ENCODE data around the gene MAPK12.
A peak's percentile ranks its signal among the peaks of the same experiment; 100 is the strongest.

The MAPK12 gene

DNA sequence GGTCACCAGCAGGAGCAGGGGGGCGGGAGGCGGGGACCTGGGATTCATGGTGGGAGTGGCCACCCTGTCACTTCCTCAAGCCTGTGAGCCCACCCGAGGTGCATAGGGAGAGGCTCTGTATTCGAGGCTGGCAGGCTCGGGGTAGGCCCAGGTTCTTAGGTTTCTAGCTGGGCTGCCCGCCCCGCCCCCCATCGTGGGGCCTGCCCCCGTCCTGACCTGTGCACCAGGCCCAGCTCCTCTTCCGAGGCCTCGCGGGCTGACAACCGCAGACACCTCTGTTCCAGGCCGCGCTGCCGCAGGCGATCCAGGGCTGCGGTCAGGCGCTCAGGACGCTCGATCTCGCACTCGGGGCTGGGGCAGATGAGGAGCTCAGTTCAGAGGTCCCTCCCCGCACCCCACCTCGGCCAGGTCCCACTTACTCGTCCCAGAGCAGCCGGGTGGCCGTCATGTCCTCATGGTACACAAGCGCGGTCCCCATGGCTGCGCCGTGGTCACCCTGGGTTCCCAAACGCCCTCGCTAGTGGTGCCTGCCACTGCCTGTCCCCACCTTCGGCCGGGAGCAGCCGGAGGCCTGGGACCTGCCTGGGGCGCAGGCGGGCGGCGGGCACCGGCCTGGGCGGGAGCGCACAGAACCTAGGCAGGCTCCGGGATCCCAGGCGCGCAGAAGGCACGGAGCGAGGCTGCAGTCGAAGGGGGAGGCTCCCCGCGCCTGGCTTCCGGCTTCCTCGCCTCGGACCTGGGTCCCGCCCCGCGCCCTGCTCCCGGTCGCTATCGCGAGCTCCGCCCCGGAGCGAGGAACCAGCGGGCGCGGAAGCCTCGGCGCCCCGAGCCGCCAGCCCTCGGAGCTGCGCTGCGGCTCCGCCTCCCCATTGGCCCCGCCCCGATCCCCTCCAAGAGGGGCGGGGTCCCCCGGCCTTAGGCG lies 10.7 kb downstream of the MAPK12 start, which contains the start of gene HDAC10:
HDAC10 (minus strand) TSS at position 711 of the 922 bp plus-strand sequence; CDS start at position 478, 233 bp downstream.
- DNase-seq = peak; percentile 71

DNA sequence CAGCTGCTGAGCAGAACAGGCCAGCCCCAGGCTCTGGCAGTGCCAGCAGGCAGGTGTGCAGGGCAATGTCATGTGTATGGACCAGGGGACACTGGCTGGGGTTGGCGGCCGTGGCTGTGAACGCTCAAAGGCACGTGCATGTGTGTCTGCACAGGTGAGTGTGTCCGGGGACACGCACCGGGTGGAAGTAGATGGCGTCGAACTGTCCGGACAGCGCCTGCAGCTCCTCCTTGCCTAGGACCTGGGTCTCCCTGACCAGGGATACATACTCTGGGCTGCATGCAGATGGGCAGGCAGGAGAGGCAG lies 11.3 kb downstream of the MAPK12 start:
- DNase-seq = no peak

GRCh38 chr22:50249341-50250248 lies 11.9 kb downstream of the MAPK12 start:
- no peak for DNase-seq

DNA sequence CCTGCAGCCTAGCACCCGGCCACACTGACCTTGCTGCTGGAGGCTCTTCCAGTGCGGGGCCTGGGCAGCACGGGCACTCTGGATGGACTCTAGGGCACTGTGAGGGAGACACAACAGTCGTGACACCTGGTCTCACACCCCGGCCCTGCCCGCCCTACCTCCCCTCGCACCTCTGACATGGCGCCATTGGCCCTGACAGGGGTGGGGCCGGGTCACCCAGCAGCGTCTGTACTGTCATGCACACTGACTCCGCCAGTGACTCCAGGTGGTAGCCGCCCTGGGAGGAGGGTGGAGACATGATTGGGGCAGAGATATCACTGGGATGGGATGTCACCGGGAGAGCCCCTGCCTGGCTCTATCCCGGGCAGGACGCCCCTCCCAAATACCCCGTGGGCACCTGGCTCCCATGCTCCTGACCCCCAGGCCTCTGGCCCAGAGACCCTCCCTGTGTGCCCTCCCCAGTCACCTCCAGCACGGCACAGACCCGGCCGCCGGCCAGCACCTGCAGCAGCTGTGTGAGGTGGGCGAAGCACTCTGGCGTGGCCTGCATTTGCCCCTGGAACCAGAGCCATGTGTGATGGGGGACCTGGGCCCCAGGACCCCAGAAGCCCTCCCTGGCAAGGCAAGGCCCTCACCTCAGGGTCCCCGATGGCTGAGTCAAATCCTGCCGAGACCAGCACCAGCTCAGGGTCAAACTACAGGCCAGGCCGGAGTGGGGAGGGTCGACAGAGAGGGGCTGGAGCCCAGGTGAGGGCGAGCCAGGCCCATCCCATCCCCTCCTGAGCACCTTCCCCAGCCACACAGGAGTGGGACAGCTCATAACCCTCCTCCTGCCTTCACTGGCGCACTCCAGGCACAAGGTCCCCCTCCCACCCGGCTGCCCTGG lies 13.0 kb downstream of the MAPK12 start:
- no peak for DNase-seq

DNA sequence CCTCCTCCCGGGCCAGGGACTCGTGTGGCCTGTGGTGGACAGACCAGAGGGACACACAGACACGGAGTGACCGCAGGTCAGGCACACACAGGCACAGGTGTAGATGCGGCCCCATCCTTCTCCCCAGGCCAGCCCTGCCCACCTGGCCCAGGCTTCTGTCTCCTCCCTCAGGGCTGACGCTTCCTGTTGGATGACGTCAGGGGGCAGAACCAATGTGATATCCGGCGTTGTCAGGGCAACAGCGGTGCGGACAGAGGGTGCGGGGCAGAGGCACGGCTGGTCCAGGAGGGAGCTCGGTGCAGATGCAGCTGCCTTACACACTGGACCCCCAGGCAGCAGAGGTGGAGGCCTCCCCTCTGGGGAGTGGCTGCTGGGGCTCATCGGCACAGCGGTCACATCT lies 13.7 kb downstream of the MAPK12 start:
- no peak for DNase-seq

- no peak for DNase-seq
These were observed 15.0 kb downstream of the MAPK12 start for GRCh38 chr22:50246242-50247175.

GRCh38 chr22:50245214-50246072 lies 16.0 kb downstream of the MAPK12 start:
- no peak for DNase-seq

DNA sequence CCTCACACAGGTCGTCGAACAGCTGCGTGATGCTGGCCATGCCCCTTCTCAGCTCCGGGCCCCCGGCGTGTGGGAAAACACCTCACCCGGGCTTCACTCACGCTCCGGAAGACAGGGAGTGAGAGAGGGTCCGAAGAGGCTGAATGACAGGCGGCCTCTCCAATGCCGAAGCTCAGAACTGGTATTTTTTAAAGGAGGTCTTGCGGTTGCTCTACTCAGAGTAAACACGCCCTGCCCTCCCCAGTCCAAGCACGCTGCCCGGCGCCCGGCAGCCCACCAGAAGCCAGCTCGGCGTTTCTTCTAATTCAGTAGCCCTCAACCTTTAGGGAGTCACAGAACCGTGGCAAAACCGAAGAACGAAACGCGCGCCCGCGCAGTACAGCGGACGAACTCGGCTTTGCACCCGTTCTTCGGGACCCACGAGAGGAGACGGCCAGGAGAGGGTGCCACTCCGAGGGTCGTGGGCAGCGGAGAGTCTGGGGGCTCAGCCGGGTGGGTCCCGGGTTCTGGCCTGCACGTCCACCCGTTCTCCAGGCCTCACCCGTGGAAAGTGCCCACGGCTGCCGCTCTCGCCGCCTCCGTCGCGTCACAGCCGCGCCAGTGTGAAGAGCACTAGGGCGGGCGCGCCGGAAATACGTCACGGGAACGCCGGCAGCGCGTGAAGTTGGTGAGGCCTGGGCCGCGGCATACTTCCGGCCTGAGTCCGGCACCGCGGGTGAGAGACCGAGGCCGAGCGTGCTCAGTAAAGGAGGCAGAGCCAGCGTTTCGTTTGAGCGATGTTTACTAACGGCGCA lies 16.9 kb downstream of the MAPK12 start, which contains the start of gene TUBGCP6:
TUBGCP6 (minus strand) TSS at position 604 of the 794 bp plus-strand sequence; CDS start at position 40, 564 bp downstream.
- DNase-seq = peak; percentile 81

DNA sequence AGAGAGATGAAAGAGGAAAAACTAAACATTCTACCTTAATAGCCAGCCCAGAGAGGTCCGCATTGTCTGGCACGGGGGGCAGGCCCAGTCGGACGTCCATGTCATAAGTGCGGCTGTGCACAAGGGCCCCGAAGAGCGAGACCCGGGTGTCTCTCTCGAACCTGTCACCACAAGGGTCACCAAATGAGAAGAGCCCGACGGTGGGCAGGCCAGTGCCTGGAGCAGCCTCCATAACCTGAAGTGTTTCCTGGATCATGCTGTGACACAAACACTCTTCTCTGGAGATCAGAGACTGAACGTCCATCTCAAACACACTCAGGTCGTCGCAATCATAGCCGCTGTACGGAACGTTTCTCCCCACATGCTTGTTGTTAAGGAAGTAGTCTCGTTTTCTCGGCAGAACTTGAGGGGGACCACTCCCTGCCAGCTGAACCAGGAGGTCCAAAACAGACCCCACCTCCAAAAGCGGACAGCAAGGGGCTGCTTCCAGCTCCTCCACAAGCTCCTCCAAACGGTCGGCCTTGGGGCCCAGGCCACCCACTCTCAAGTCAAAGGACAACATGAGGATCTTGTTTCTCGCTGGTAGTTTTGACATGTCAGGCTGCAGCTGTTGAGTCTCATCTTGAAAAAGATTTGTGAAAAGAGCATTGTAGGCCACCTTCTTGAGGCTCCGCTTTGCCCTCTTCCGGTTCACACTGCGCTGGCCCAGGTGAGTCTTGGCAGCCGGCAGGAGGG lies 17.6 kb downstream of the MAPK12 start:
- no peak for DNase-seq

DNA sequence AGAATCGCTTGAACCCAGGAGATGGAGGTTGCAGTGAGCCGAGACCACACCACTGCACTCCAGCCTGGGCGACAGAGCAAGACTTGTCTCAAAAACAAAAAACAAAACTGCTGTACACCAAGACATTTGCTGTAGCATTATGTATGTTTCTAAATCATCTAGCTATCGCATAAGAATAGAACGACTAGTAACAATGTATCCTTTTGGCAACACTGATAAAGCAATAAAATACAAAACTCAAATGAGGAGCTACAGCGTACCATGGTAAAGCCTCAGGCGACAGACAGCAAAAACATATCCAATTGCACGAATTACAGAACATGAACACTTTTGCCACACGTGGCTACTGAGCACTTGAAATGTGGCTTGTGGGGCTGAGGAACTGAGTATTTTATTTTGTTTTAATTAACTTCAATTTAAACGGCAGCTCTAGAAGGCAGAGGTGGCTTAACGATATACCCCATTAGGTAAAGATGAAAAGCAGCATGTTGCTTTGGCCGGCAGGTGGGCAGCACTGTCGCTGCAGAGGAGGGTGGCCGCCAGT lies 19.0 kb downstream of the MAPK12 start:
- no peak for DNase-seq

DNA sequence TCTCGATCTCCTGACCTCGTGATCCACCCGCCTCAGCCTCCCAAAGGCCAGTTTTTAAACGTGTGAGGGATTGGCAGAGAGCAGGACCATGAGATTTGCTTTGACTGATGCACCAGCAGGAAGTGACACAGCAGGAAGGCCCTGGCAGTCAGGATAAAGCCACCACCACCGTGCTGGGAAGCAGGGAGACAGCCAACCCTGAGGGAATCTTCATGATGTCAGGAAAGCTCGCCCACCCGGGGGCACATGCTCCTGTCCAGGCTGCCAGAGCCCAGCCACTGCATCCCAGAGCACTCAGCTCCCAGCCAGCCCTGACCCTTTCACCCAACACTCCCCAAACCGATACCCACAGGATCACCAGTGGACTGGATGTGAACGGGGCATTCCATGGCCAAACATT lies 22.7 kb downstream of the MAPK12 start:
- no peak for DNase-seq

DNA sequence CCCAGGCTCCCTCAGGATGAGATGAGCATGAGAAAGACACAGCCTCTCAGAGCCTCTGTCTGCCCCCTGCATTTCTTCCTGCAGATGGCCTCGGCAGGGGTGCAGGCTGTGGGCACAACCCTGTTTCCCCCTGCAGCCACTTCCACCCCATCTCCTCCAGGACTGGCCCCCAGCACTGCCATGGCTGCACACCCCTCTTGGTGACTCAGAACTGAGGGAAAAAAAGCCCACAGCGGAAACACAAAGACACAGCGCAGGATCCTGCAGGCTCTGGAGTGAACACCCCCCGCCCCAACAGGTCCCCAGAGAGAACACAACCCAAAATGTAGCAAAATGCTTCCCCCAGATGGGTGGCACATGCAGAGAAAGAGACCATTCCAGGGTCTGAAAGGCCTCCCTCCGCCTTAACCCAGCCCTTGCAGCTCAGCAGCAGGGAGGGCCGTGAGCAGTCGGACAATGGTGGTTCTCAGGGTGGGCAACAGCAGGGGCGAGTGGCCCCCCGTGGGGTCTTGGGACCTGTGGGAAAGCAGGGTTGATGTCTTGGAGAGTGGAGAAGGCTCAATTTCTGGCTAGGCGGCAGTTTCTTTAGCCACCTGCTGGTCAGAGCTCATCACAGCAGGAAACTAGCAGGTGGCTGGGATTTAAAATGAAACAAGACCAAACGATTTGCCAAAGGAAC lies 24.6 kb downstream of the MAPK12 start:
- no peak for DNase-seq

- no peak for DNase-seq
These were observed 28.3 kb downstream of the MAPK12 start for GRCh38 chr22:50233223-50233622.

GRCh38 chr22:50232481-50233151 lies 28.9 kb downstream of the MAPK12 start:
- no peak for DNase-seq

DNA sequence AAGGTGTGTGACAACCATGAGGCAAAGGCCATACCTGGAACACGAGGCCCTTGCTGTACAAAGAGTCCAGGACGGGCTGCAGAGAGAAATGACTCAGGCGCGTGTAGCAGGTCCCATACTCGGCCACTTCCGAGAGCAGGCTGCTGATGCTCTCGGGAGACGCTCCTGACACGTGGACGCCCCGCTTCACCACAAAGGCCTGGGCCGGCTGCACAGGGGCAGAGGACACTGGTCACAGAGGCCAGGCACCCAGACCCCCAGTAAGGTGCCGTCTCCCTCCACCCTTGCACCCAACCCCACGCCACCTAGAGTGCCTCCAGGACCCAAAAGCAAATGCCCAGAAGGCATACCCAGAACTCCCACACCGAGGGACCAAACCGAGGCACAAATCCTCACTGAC lies 32.1 kb downstream of the MAPK12 start:
- no peak for DNase-seq

- no peak for DNase-seq
These were observed 33.1 kb downstream of the MAPK12 start for GRCh38 chr22:50228366-50228765.

DNA sequence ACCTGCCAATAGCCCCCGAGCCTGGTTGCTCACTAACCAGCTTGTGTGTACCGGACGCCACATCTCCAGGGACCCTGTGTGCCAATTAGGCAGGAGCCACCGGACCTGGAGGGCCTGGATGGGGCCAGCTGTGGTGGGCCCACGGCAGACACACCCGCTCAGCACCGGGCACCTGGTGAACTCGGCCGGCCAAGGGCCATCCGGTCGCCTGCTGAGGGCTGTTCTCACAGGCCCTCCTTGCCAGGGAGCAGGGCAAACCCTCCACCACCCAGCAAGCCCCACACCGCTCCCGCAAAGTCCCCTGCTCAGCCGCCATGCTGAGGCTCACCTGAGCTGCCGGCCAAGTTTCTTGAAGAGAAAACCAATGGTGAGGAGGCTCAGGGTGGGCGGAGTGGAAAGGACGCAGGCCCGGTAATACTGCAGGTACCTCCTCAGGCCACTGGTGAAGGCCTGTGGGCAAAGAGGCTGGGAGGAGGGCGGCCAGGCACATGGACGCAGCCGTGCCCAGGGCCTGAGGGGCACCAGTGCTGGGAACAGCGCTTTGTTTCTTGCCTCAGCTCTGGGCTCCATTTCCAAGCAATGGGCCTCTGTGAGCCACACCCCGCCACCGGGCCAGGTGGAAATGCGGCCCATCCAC lies 33.8 kb downstream of the MAPK12 start:
- DNase-seq = no peak

Data from amniotic stem cell (primary cell).